ENCODE data around the gene SLC40A1.
A peak's percentile ranks its signal among the peaks of the same experiment; 100 is the strongest.

- TF ChIP-seq YY1 (IDR thresholded peaks at IDR 0.05) (no peak), JUND (IDR thresholded peaks at IDR 0.05) (no peak), REST (IDR thresholded peaks at IDR 0.05) (peak; percentile 51), TAF1 (conservative IDR thresholded peaks at IDR 0.05) (no peak), HNF4A (conservative IDR thresholded peaks at IDR 0.05) (no peak), GABPA (IDR thresholded peaks at IDR 0.05 in 1 of 2, conservative IDR thresholded peaks at IDR 0.05 in 1 of 2) (no peak), SP1 (IDR thresholded peaks at IDR 0.05) (no peak), RAD21 (IDR thresholded peaks at IDR 0.05) (no peak)
- TF ChIP-seq, protein P1, sequence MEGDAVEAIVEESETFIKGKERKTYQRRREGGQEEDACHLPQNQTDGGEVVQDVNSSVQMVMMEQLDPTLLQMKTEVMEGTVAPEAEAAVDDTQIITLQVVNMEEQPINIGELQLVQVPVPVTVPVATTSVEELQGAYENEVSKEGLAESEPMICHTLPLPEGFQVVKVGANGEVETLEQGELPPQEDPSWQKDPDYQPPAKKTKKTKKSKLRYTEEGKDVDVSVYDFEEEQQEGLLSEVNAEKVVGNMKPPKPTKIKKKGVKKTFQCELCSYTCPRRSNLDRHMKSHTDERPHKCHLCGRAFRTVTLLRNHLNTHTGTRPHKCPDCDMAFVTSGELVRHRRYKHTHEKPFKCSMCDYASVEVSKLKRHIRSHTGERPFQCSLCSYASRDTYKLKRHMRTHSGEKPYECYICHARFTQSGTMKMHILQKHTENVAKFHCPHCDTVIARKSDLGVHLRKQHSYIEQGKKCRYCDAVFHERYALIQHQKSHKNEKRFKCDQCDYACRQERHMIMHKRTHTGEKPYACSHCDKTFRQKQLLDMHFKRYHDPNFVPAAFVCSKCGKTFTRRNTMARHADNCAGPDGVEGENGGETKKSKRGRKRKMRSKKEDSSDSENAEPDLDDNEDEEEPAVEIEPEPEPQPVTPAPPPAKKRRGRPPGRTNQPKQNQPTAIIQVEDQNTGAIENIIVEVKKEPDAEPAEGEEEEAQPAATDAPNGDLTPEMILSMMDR (IDR thresholded peaks at IDR 0.05; ENCODE audit: low read depth, low read length, missing input control) = no peak
Measured at GRCh38 chr2:189545418-189545817, 35.2 kb downstream of the SLC40A1 start.
